GM23248 (cell line): ENCODE measurements around the gene SLC46A3. TPM values are rescaled to one million over a fixed set of nuclear protein-coding genes. Genes with fewer than 3 reads are reported as not detected.

Experiments
- DNase-seq: peaks from one replicate; pipeline ENCODE4 v3.0.0-alpha.2; 2015
- H2AFZ ChIP-seq: fragments of 200-600 bp; sonication (generic); 2 replicates; pipeline ENCODE4 v1.6.1; 2016; ENCODE audit warnings: antibody characterized with exemption
- H3F3A ChIP-seq: fragments of 200-600 bp; sonication (generic); 2 replicates; pipeline ENCODE4 v1.6.1; 2016; ENCODE audit warnings: mild to moderate bottlenecking, antibody characterized with exemption, mixed run types; ENCODE audit not compliant: insufficient read depth
- H3K27ac ChIP-seq: fragments of 200-600 bp; sonication (generic); 2 replicates; pipeline ENCODE4 v1.5.1; 2016; ENCODE audit warnings: mild to moderate bottlenecking
- H3K27me3 ChIP-seq: fragments of 200-600 bp; sonication (generic); replicated peaks from 2 replicates; pipeline ENCODE4 v1.6.1; 2016; ENCODE audit warnings: mild to moderate bottlenecking; ENCODE audit not compliant: insufficient read depth
- H3K36me3 ChIP-seq: fragments of 200-600 bp; sonication (generic); 2 replicates; pipeline ENCODE4 v1.6.1; 2016; ENCODE audit warnings: low read depth, mild to moderate bottlenecking
- H3K4me1 ChIP-seq: fragments of 200-600 bp; sonication (generic); 2 replicates; pipeline ENCODE4 v1.6.1; 2016; ENCODE audit warnings: mild to moderate bottlenecking; ENCODE audit not compliant: insufficient read depth
- H3K4me2 ChIP-seq: fragments of 200-600 bp; sonication (generic); one replicate; pipeline ENCODE4 v1.6.1; 2016; ENCODE audit warnings: mild to moderate bottlenecking; ENCODE audit not compliant: unreplicated experiment
- H3K4me3 ChIP-seq: fragments of 200-600 bp; sonication (generic); 2 replicates; pipeline ENCODE4 v1.5.1; 2016; ENCODE audit warnings: mild to moderate bottlenecking
- H3K79me2 ChIP-seq: fragments of 200-600 bp; sonication (generic); 2 replicates; pipeline ENCODE4 v1.6.1; 2016; ENCODE audit warnings: mild to moderate bottlenecking; ENCODE audit not compliant: insufficient read depth
- H3K9ac ChIP-seq: fragments of 200-600 bp; sonication (generic); 2 replicates; pipeline ENCODE4 v1.6.1; 2016; ENCODE audit warnings: mild to moderate bottlenecking
- H3K9me2 ChIP-seq: fragments of 200-600 bp; sonication (generic); 2 replicates; pipeline ENCODE4 v1.6.1; 2016; ENCODE audit warnings: mixed run types, mild to moderate bottlenecking, moderate library complexity; ENCODE audit not compliant: insufficient read depth
- H3K9me3 ChIP-seq: fragments of 200-600 bp; sonication (generic); one replicate; pipeline ENCODE4 v1.6.1; 2017; ENCODE audit warnings: low read depth
- H4K20me1 ChIP-seq: fragments of 200-600 bp; sonication (generic); 2 replicates; pipeline ENCODE4 v1.6.0; 2016; ENCODE audit not compliant: insufficient read depth
- EZH2 ChIP-seq: fragments of 200-600 bp; sonication (generic); IDR thresholded peaks from 2 replicates; pipeline ENCODE4 v1.6.1; 2018; ENCODE audit warnings: antibody characterized with exemption, mild to moderate bottlenecking; ENCODE audit not compliant: insufficient read depth, poor library complexity, severe bottlenecking
- EZH2phosphoT487 ChIP-seq: fragments of 200-600 bp; sonication (generic); IDR thresholded peaks from 2 replicates; pipeline ENCODE4 v1.6.1; 2018; ENCODE audit warnings: antibody characterized with exemption, moderate library complexity, mild to moderate bottlenecking, low read depth; ENCODE audit not compliant: insufficient read depth
- WGBS, 2 experiments: methylation state at CpG; one replicate each; pipeline ENCODE4 v1.1.6; 2015 to 2017; ENCODE audit warnings: low lambda C conversion rate in 2 of 2, low coverage in 1 of 2; ENCODE audit errors: missing lambda C conversion rate in 2 of 2; 5-methylcytosine and 5-hydroxymethylcytosine counted together
- in situ Hi-C: fragments of 300-500 bp; cut with MboI; formaldehyde crosslinking; loops from 2 replicates; pipeline ENCODE4 v1.15.0; 2020
- polyA plus RNA-seq: library from polyadenylated mRNA; unstranded; fragments of >200 nt; fragmentation: Nextera tagmentation; extraction: Ambion mirVana; gene quantifications from 2 replicates; pipeline ENCODE4 v1.2.1, GENCODE V29; 2016
- total RNA-seq: library from RNA; depleted of rRNA; stranded (reverse); fragments of >200 nt; shearing (Covaris generic); gene quantifications from 2 replicates; pipeline ENCODE4 v1.2.3, GENCODE V29; 2014

Gene SLC46A3
- total and polyA plus RNA-seq, 2 experiments from 2014 or later, result 3.4 to 4.2 TPM

DNA sequence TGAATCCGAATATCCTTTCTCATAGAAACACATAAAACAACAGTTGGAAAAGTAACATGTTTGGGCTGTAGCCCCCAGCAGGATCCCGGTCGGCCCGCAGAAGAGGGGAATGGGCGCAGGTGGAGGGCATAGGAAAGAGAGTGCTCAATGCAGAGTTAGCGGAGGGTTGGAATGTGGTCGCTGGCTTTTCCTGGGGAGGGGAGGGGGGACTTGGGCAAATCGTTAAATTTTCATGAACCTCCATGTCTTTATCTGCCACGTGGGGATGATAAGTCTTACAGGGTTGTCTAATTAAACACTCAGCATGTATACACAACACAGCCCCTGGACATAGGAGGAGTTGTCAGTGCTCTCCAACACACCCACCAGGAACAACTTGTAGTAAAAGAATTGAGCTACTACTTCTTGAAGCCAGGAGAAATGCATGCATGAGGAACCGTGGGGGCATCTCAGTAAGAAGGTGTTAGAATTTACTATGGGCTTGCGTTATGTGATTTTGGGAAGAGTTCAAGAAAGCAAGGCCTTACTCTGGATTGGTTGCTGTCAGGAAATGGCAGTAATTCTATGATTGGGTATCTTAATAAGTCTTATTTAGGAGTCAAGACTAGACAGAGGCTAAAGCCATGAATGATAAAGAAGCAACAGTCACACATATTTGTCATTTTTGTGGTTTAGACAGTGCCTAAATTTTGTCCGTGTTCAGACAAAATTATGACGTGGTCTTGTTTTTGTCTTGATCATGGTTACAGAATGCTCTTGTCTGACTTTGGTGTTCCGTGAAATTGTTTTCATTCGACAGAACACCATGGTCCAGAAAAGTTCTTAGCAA, 671 bp upstream of the SLC46A3 start:
- 12 to 17% methylated on average over 14 to 15 of the region's 15 CpGs for WGBS, 2 experiments
- Histone ChIP-seq H3K4me2 (peak overlapping the region; percentile 87), H3K9me3 (no peaks in the 10 kb centered on the region), H3K27ac (peak overlapping the region; percentile 87), H3K36me3 (no peaks in the 10 kb centered on the region), H3K4me3 (peak overlapping the region; percentile 76), H3F3A (peaks cover 33% of the 10 kb centered on the region), H2AFZ (peak overlapping the region; percentile 85), H3K79me2 (no peaks in the 10 kb centered on the region), H3K9me2 (no peaks in the 10 kb centered on the region), H3K9ac (peak overlapping the region; percentile 70), H3K4me1 (peaks cover 24% of the 10 kb centered on the region), H3K27me3 (no peaks in the 10 kb centered on the region), H4K20me1 (no peaks in the 10 kb centered on the region)
- in situ Hi-C loops, result no loop called here
- DNase-seq, result peak; percentile 76
- TF ChIP-seq EZH2 (no peak), EZH2phosphoT487 (no peak)

DNA sequence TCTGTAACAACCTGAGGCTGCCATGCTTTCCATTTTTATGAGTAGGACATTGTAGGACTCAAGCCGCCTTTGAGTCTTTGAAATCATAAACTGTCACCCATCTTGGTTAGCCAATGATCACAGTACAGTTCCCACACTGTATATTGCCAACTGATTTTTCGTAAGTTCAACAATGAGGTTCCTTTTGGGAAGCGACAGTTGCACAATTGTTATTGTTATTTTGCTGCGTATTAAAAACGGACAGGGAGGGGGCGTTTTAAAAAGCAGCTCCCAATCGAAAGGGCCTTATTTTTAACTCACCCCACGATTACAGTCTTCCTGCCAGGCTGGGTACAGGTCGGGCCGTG, 601 bp downstream of the SLC46A3 start:
- in situ Hi-C loops, result no loop called here
- Histone ChIP-seq H3K79me2 (no peaks in the 10 kb centered on the region), H3K9me2 (no peaks in the 10 kb centered on the region), H3K36me3 (no peaks in the 10 kb centered on the region), H3K4me1 (peaks cover 24% of the 10 kb centered on the region), H3F3A (peaks cover 33% of the 10 kb centered on the region), H3K9ac (peak overlapping the region; percentile 83), H3K27ac (peak overlapping the region; percentile 74), H4K20me1 (no peaks in the 10 kb centered on the region), H3K27me3 (no peaks in the 10 kb centered on the region), H3K9me3 (no peaks in the 10 kb centered on the region), H2AFZ (peak overlapping the region; percentile 88), H3K4me3 (peak overlapping the region; percentile 76), H3K4me2 (peak overlapping the region; percentile 87)
- TF ChIP-seq EZH2phosphoT487, result no peak
- no peak for TF ChIP-seq EZH2
- no peak for DNase-seq
- 3 to 5% methylated on average over 10 of the region's 10 CpGs for WGBS, 2 experiments

- H3K79me2 ChIP-seq, result no peaks in the 10 kb centered on the region
- H3K36me3 ChIP-seq, result no peaks in the 10 kb centered on the region
- H2AFZ ChIP-seq, result no peak overlapping the region
- no peaks in the 10 kb centered on the region for H3K27me3 ChIP-seq
- TF ChIP-seq EZH2 (no peak), EZH2phosphoT487 (no peak)
- H3F3A ChIP-seq, result peaks cover 33% of the 10 kb centered on the region
- no peak overlapping the region for H3K4me2 ChIP-seq
- no peak overlapping the region for H3K4me3 ChIP-seq
- H3K27ac ChIP-seq, result no peak overlapping the region
- peaks cover 24% of the 10 kb centered on the region for H3K4me1 ChIP-seq
- H3K9me3 ChIP-seq, result no peaks in the 10 kb centered on the region
- H3K9ac ChIP-seq, result no peak overlapping the region
- H3K9me2 ChIP-seq, result no peaks in the 10 kb centered on the region
- H4K20me1 ChIP-seq, result no peaks in the 10 kb centered on the region
- WGBS, 2 experiments, result 49 to 57% methylated on average over 3 of the region's 3 CpGs
- no peak for DNase-seq
- in situ Hi-C loops, result no loop called here
Measured at GRCh38 chr13:28717170-28717569, 1.6 kb downstream of the SLC46A3 start.

DNA sequence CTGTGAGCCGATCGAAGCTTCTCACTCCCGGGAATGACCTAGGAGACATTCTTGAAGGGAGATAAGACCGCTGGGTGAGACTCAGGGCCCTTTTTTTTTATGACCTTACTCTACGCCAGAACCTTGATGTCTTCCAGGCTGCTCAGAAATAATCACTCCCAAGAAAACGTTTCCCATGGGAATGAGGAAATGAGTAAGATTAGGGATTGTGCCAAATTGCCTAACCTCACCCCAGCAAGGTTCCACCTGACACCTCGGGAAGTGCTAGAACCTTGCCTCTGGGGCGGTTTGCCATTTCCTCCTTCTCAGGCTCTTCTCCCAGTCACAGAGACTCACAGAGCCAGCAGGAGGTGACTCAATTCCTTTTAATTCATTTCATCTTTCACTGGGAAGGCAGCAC, 2.3 kb downstream of the SLC46A3 start:
- Histone ChIP-seq H4K20me1 (no peaks in the 10 kb centered on the region), H3F3A (peaks cover 33% of the 10 kb centered on the region), H3K27me3 (no peaks in the 10 kb centered on the region), H3K9me2 (no peaks in the 10 kb centered on the region), H3K9me3 (no peaks in the 10 kb centered on the region), H3K4me3 (peak overlapping the region; percentile 24), H3K9ac (peak overlapping the region; percentile 41), H2AFZ (peak overlapping the region; percentile 42), H3K36me3 (no peaks in the 10 kb centered on the region), H3K4me1 (peaks cover 24% of the 10 kb centered on the region), H3K4me2 (peak overlapping the region; percentile 60), H3K79me2 (no peaks in the 10 kb centered on the region), H3K27ac (peak overlapping the region; percentile 48)
- in situ Hi-C loops, result no loop called here
- peak; percentile 88 for DNase-seq
- WGBS, 2 experiments, result 4 to 9% methylated on average over 8 of the region's 8 CpGs
- no peak for TF ChIP-seq EZH2phosphoT487
- no peak for TF ChIP-seq EZH2

DNA sequence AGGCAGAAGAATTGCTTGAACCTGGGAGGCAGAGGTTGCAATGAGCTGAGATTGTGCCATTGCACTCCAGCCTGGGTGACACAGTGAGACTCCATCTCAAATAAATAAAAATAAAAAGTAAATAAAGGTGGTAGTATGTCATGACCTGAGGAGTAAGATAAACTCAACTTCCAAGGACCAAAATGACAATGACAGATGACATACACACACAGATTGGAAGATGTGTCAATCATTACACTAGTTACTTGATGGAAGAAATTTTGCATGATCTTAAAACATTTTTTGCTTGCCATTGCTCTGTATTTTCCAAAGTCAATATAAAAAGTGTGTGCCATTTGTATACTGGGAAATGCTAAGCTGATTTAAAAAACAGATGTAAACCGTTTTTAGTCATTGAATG, 4.1 kb downstream of the SLC46A3 start:
- H3F3A ChIP-seq, result peaks cover 26% of the 10 kb centered on the region
- no peaks in the 10 kb centered on the region for H3K79me2 ChIP-seq
- H3K9ac ChIP-seq, result no peak overlapping the region
- H3K4me2 ChIP-seq, result no peak overlapping the region
- no peak for DNase-seq
- no peak for TF ChIP-seq EZH2phosphoT487
- no peak for TF ChIP-seq EZH2
- no peaks in the 10 kb centered on the region for H3K36me3 ChIP-seq
- H4K20me1 ChIP-seq, result no peaks in the 10 kb centered on the region
- H3K9me2 ChIP-seq, result no peaks in the 10 kb centered on the region
- no peak overlapping the region for H3K27ac ChIP-seq
- no peaks in the 10 kb centered on the region for H3K9me3 ChIP-seq
- H2AFZ ChIP-seq, result no peak overlapping the region
- in situ Hi-C loops, result no loop called here
- H3K4me3 ChIP-seq, result no peak overlapping the region
- WGBS, 2 experiments, result 100% methylated on average over 1 of the region's 1 CpG
- H3K27me3 ChIP-seq, result no peaks in the 10 kb centered on the region
- peaks cover 19% of the 10 kb centered on the region for H3K4me1 ChIP-seq
